Mucosa of descending colon (tissue), 3 donors: Measurements from ENCODE around the gene RSF1. TPM values are rescaled to one million over a fixed set of nuclear protein-coding genes. Genes with fewer than 3 reads are reported as not detected.
A peak's percentile ranks its signal among the peaks of the same experiment; 100 is the strongest.

Source experiments
- ATAC-seq: fragments of 200-7000 bp; cut with Tn5 transposase; one replicate; pipeline ENCODE4 v1.9.1; 2020; ENCODE audit warnings: mild to moderate bottlenecking, moderate library complexity
- DNase-seq, 3 donors: peaks; one replicate each; pipeline ENCODE4 v3.0.0-alpha.2; 2020
- H3K36me3 ChIP-seq: fragments of 200-600 bp; one replicate; pipeline ENCODE4 v1.8.0; 2021; ENCODE audit warnings: low read depth, mild to moderate bottlenecking
- H3K4me1 ChIP-seq: fragments of 200-600 bp; one replicate; pipeline ENCODE4 v1.8.0; 2021; ENCODE audit warnings: low read depth, mild to moderate bottlenecking
- H3K4me3 ChIP-seq: fragments of 200-600 bp; one replicate; pipeline ENCODE4 v1.8.0; 2021; ENCODE audit warnings: mild to moderate bottlenecking
- H3K9me3 ChIP-seq: fragments of 200-600 bp; one replicate; pipeline ENCODE4 v1.8.0; 2021; ENCODE audit warnings: mild to moderate bottlenecking
- CTCF ChIP-seq: fragments of 200-600 bp; IDR thresholded peaks from one replicate; pipeline ENCODE4 v1.8.0; 2022; ENCODE audit warnings: antibody characterized with exemption, mild to moderate bottlenecking
- intact Hi-C, 2 donors: fragments of 100-400 bp; cut with DNase I in 1 of 2; cut with micrococcal nuclease in 1 of 2; formaldehyde crosslinking; loops; one replicate each; pipeline versions ENCODE4 v1.11.0 to v1.11.1; 2022; cut with DNase I, micrococcal nuclease
- total RNA-seq, 3 donors: library from RNA; stranded (reverse); fragmentation: NEBNext Ultra II Directional in 2 of 3; extraction: Animal tissue kit (Norgen Biotek cat#: 25700) in 2 of 3; gene quantifications; one replicate each; pipeline versions ENCODE4 v1.2.1 to v1.2.4, GENCODE V29; 2021 to 2023
- donor health status: DM: no; HTN: no; CAD: no; lungs with moderate emphysema.
- donor health status: DM: no; HTN: no; CAD: no.
- donor health status: DM: no; HTN: yes; CAD: no.

The RSF1 gene
- total RNA-seq, 3 donors from 2014 or later: 43.7 to 80.2 (median 44.4) TPM

GRCh38 chr11:77619576-77620198, 200.8 kb downstream of the RSF1 start:
- DNase-seq: peak in 1 of 3 donors; percentile 69

GRCh38 chr11:77617892-77618291, 202.6 kb downstream of the RSF1 start:
- intact Hi-C loops: no loop called here
- Histone ChIP-seq H3K36me3 (no peaks in the 10 kb centered on the region), H3K4me3 (no peak overlapping the region), H3K9me3 (no peaks in the 10 kb centered on the region), H3K4me1 (no peaks in the 10 kb centered on the region)
- no peak for TF ChIP-seq CTCF
- DNase-seq (no peak), ATAC-seq (no peak)

More at GRCh38 chr11:77619576-77620198, 200.8 kb downstream of the RSF1 start:
- peak; percentile 44 for TF ChIP-seq CTCF
- Histone ChIP-seq H3K9me3 (no peaks in the 10 kb centered on the region), H3K36me3 (no peaks in the 10 kb centered on the region), H3K4me1 (no peaks in the 10 kb centered on the region), H3K4me3 (no peak overlapping the region)
- ATAC-seq: peak; percentile 50
- intact Hi-C loops: no loop called here

- no peak for ATAC-seq
- H3K9me3 ChIP-seq: no peaks in the 10 kb centered on the region
- H3K36me3 ChIP-seq: no peaks in the 10 kb centered on the region
- no peak overlapping the region for H3K4me3 ChIP-seq
- DNase-seq: no peak
- intact Hi-C loops: no loop called here
- no peaks in the 10 kb centered on the region for H3K4me1 ChIP-seq
- no peak for TF ChIP-seq CTCF
Measured at GRCh38 chr11:77611921-77612320, 208.6 kb downstream of the RSF1 start.

Other genes with a start within 250 kb of the RSF1 start
- 1 to 10 TPM; 4.7 to 6.5 (median 6.1) TPM for gene AQP11, start 230.8 kb downstream of the RSF1 start, total RNA-seq
- gene CLNS1A, start 182.9 kb downstream of the RSF1 start, total RNA-seq: 10 to 100 TPM; 61.2 to 82.4 (median 78.9) TPM
- 10 to 100 TPM; 22.9 to 28.1 (median 27.9) TPM for gene AAMDC, start 422 bp upstream of the RSF1 start, total RNA-seq
- gene INTS4, start 173.9 kb upstream of the RSF1 start, total RNA-seq: 10 to 100 TPM; 22.8 to 31.7 (median 28.3) TPM
- gene KCTD14, start 202.6 kb upstream of the RSF1 start, total RNA-seq: 10 to 100 TPM in 1 of 3 donors, 1 to 10 TPM in 2; 4.3 to 13.2 (median 9.9) TPM
- gene THRSP, start 243.1 kb upstream of the RSF1 start, total RNA-seq: under 1 TPM in 2 of 3 donors, not detected in 1; 0.41 to 0.51 TPM